ENCODE results near the gene ADARB1. TPM values are rescaled to one million over a fixed set of nuclear protein-coding genes. Genes with fewer than 3 reads are reported as not detected.

ADARB1 gene
- total and polyA plus RNA-seq, 2 donors (not counting 1 experiment from before 2014, with no cell fraction given) = 17.1 to 33.3 TPM

- peaks cover 2% of the 10 kb centered on the region for H3K9me3 Mint-ChIP-seq (ENCODE audit: insufficient read depth)
- no peak overlapping the region for H2AFZ ChIP-seq (ENCODE audit: insufficient read depth, low read depth, low read length, poor library complexity, severe bottlenecking)
- H3K4me3 ChIP-seq (ENCODE audit: control extremely low read depth in 1 of 5, extremely low read depth in 1 of 5, insufficient read depth in 1 of 5, low read depth in 2 of 5, low read length in 4 of 5) = no peak overlapping the region
- no CpG with 5 or more reads among the region's 2 CpGs for WGBS (ENCODE audit: insufficient coverage)
- H3K4me3 Mint-ChIP-seq = no peak overlapping the region
- peaks cover 3 to 17% of the 10 kb centered on the region in 2 experiments for H3K36me3 ChIP-seq (replicated peaks in 1 of 2; ENCODE audit: control extremely low read depth in 1 of 2, control insufficient read depth in 1 of 2, extremely low read depth in 1 of 2, insufficient read depth in 2 of 2, low read length in 1 of 2)
- H3K27ac Mint-ChIP-seq = no peak overlapping the region
- intact Hi-C loops (cut with micrococcal nuclease) = no loop called here
- POLR2A ChIA-PET = no interaction called here
- H3K4me1 Mint-ChIP-seq = peaks cover 20% of the 10 kb centered on the region
- H3K27me3 ChIP-seq (replicated peaks in 1 of 4; ENCODE audit: control extremely low read depth in 1 of 4, control insufficient read depth in 3 of 4, insufficient read depth in 4 of 4, low read length in 3 of 4) = no peaks in the 10 kb centered on the region
- no peaks in the 10 kb centered on the region for H3K79me2 ChIP-seq (ENCODE audit: control insufficient read depth, insufficient read depth, low read length)
- H3K4me1 ChIP-seq (ENCODE audit: control insufficient read depth in 2 of 2, insufficient read depth in 2 of 2, low read length in 2 of 2) = peaks cover 15 to 21% of the 10 kb centered on the region in 2 donors
- no peak overlapping the region for H3K27ac ChIP-seq (ENCODE audit: low read length in 2 of 2)
- peaks cover 0 to 8% (median 3%) of the 10 kb centered on the region in 3 donors for H3K9me3 ChIP-seq (ENCODE audit: control extremely low read depth in 1 of 3, control insufficient read depth in 2 of 3, insufficient read depth in 1 of 3, low read length in 2 of 3)
- H3K4me2 ChIP-seq (replicated peaks; ENCODE audit: low read depth, low read length, poor library complexity, severe bottlenecking) = no peak overlapping the region
- ATAC-seq (ENCODE audit: low read depth) (no peak), DNase-seq (no peak)
- peaks cover 10% of the 10 kb centered on the region for H4K20me1 ChIP-seq (ENCODE audit: control insufficient read depth, insufficient read depth, low read length, poor library complexity, severe bottlenecking)
- no peaks in the 10 kb centered on the region for H3K27me3 Mint-ChIP-seq
- H3K9ac ChIP-seq (ENCODE audit: low read length) = no peak overlapping the region
- CTCF ChIA-PET = no interaction called here
- TF ChIP-seq EZH2 (IDR thresholded peaks at IDR 0.05; ENCODE audit: borderline replicate concordance, insufficient read depth, low read depth, low read length, poor library complexity, severe bottlenecking) = no peak
- no peak for TF ChIP-seq CTCF (IDR thresholded peaks at IDR 0.05)
Observed at GRCh38 chr21:45213392-45213791, 139.0 kb downstream of the ADARB1 start.

- H3K9ac ChIP-seq (ENCODE audit: low read length) = no peak overlapping the region
- no peaks in the 10 kb centered on the region for H3K79me2 ChIP-seq (ENCODE audit: control insufficient read depth, insufficient read depth, low read length)
- TF ChIP-seq EZH2 (IDR thresholded peaks at IDR 0.05; ENCODE audit: borderline replicate concordance, insufficient read depth, low read depth, low read length, poor library complexity, severe bottlenecking) = no peak
- no peak for TF ChIP-seq CTCF (IDR thresholded peaks at IDR 0.05)
- H3K4me3 ChIP-seq (ENCODE audit: control extremely low read depth in 1 of 5, extremely low read depth in 1 of 5, insufficient read depth in 1 of 5, low read depth in 2 of 5, low read length in 4 of 5) = no peak overlapping the region
- H3K9me3 ChIP-seq (ENCODE audit: control extremely low read depth in 1 of 3, control insufficient read depth in 2 of 3, insufficient read depth in 1 of 3, low read length in 2 of 3) = peaks cover 0 to 8% (median 3%) of the 10 kb centered on the region in 3 donors
- no peak overlapping the region for H3K4me3 Mint-ChIP-seq
- peaks cover 8% of the 10 kb centered on the region for H4K20me1 ChIP-seq (ENCODE audit: control insufficient read depth, insufficient read depth, low read length, poor library complexity, severe bottlenecking)
- ChIA-PET POLR2A (no interaction called here), CTCF (no interaction called here)
- no peak for DNase-seq
- peaks cover 3 to 21% of the 10 kb centered on the region in 2 experiments for H3K36me3 ChIP-seq (replicated peaks in 1 of 2; ENCODE audit: control extremely low read depth in 1 of 2, control insufficient read depth in 1 of 2, extremely low read depth in 1 of 2, insufficient read depth in 2 of 2, low read length in 1 of 2)
- H3K4me2 ChIP-seq (replicated peaks; ENCODE audit: low read depth, low read length, poor library complexity, severe bottlenecking) = no peak overlapping the region
- WGBS (ENCODE audit: insufficient coverage) = no CpG with 5 or more reads among the region's 2 CpGs
- no peak overlapping the region for H2AFZ ChIP-seq (ENCODE audit: insufficient read depth, low read depth, low read length, poor library complexity, severe bottlenecking)
- H3K27me3 Mint-ChIP-seq = no peaks in the 10 kb centered on the region
- peaks cover 6 to 10% of the 10 kb centered on the region in 2 donors for H3K4me1 ChIP-seq (ENCODE audit: control insufficient read depth in 2 of 2, insufficient read depth in 2 of 2, low read length in 2 of 2)
- no peak overlapping the region for H3K27ac Mint-ChIP-seq
- intact Hi-C loops (cut with micrococcal nuclease) = no loop called here
- no peaks in the 10 kb centered on the region for H3K27me3 ChIP-seq (replicated peaks in 1 of 4; ENCODE audit: control extremely low read depth in 1 of 4, control insufficient read depth in 3 of 4, insufficient read depth in 4 of 4, low read length in 3 of 4)
- ATAC-seq (ENCODE audit: low read depth) = no peak
- peaks cover 2% of the 10 kb centered on the region for H3K9me3 Mint-ChIP-seq (ENCODE audit: insufficient read depth)
- peaks cover 7% of the 10 kb centered on the region for H3K4me1 Mint-ChIP-seq
- no peak overlapping the region for H3K27ac ChIP-seq (ENCODE audit: low read length in 2 of 2)
Observed at GRCh38 chr21:45215213-45215612, 140.8 kb downstream of the ADARB1 start.

Data from B cell (primary cell).